Activated naive CD8-positive, alpha-beta T cell treated with anti-CD3 and anti-CD28 coated beads, Interleukin-2, amount 10 ng/mL, durations not matched to agents 7 days and 5 days (primary cell): ENCODE measurements around the gene EPO. TPM values are rescaled to one million over a fixed set of nuclear protein-coding genes. Genes with fewer than 3 reads are reported as not detected.

ENCODE experiments used
- ATAC-seq: fragments of 150-1000 bp; cut with Tn5 transposase; one replicate; pipeline ENCODE4 v1.10.0; 2021; ENCODE audit warnings: low read depth, moderate library complexity
- POLR2A ChIA-PET: fragments of 350-600 bp; sonication (Branson Sonifier 250); formaldehyde crosslinking; loops from one replicate; lab custom pipeline; 2021; ENCODE audit warnings: antibody characterized with exemption; lab: Charles Lee
- DNase-seq: peaks from one replicate; pipeline ENCODE4 v3.0.0; 2021
- H3K27ac Mint-ChIP-seq: one replicate; pipeline ENCODE4 v1.8.0; 2022; ENCODE audit warnings: mild to moderate bottlenecking, mixed read lengths
- H3K27me3 Mint-ChIP-seq: one replicate; pipeline ENCODE4 v1.8.0; 2022; ENCODE audit warnings: mild to moderate bottlenecking, moderate library complexity, mixed read lengths
- H3K36me3 Mint-ChIP-seq: one replicate; pipeline ENCODE4 v1.8.0; 2021; ENCODE audit warnings: mild to moderate bottlenecking, mixed read lengths
- H3K4me1 Mint-ChIP-seq: one replicate; pipeline ENCODE4 v1.8.0; 2021; ENCODE audit warnings: mixed read lengths
- H3K4me3 Mint-ChIP-seq: one replicate; pipeline ENCODE4 v1.8.0; 2022; ENCODE audit warnings: mild to moderate bottlenecking, moderate library complexity, mixed read lengths
- H3K9me3 Mint-ChIP-seq: one replicate; pipeline ENCODE4 v1.8.0; 2021; ENCODE audit warnings: mixed read lengths
- total RNA-seq, 2 experiments: library from RNA; stranded (reverse); gene quantifications; one replicate each; pipeline ENCODE4 v1.2.3, GENCODE V29; 2021

The EPO gene
- total RNA-seq: under 1 TPM in 1 of 2 experiments, not detected in 1; 0.22 TPM

DNA sequence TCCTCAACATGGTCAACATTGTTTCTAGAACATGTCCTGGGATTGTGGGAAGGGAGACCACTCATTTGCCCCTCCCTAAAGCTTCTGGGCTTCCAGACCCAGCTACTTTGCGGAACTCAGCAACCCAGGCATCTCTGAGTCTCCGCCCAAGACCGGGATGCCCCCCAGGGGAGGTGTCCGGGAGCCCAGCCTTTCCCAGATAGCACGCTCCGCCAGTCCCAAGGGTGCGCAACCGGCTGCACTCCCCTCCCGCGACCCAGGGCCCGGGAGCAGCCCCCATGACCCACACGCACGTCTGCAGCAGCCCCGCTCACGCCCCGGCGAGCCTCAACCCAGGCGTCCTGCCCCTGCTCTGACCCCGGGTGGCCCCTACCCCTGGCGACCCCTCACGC, at the start of gene EPO:
Gene EPO, plus strand, starts transcription at position 190 of the 392 bp plus-strand sequence. CDS start 513 bp downstream, outside the sequence.
- Mint-ChIP-seq H3K36me3 (no peaks in the 10 kb centered on the region), H3K4me3 (no peak within 1 kb of the TSS), H3K9me3 (peaks cover 1% of the 10 kb centered on the region), H3K27me3 (peaks cover 53% of the 10 kb centered on the region), H3K27ac (no peak within 1 kb of the TSS), H3K4me1 (peaks cover 8% of the 10 kb centered on the region)
- ATAC-seq (no peak), DNase-seq (no peak)
- POLR2A ChIA-PET: no interaction called here

DNA sequence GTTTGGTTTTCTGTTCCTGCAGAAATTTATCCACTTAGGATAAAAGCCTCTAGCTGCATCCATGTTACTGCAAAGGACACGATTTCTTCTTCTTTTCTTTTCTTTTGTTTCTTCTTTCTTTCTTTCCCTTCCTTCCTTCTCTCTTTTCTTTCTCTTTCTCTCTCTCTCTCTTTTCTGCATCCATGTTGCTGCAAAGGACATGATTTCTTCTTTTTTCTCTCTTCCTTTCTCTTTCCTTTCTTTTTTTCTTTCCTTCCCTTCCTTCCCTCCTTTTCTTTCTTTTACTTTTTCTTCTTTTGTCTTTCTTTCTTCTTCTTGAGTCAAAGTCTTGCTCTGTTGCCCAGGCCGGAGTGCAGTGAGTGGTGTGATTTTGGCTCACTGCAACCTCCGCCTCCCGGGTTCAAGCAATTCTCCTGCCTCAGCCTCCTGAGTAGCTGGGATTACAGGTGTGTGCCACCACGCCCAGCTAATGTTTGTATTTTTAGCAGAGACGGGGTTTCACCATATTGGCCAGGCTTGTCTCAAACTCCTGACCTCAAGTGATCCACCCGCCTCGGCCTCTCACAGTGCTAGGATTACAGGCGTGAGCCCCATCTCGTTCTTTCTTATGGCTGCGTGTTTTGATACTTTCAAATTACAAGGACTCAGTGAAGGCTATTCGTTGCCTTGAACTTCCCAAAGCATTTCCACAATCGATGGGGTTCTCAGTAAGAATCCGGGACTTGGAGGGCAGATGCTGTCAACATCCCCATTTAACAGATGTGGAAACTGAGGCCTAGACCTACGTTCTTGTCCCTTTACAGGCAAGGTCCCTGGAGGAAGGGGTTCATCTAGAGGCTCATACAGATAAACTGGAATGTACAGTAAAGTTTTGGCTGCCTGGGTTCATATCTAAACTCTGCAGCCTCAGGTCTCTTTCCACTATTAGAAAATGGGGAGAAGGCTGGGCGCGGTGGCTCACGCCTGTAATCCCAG, 48.6 kb upstream of the EPO start:
- POLR2A ChIA-PET: interaction anchor here (1.6 kb wide), 2 partner anchors 37 to 39 kb away, joined by 13 read pairs; no protein-coding TSS in a partner anchor
- ATAC-seq (no peak), DNase-seq (no peak)
- Mint-ChIP-seq H3K27ac (no peak overlapping the region), H3K4me1 (peaks cover 13% of the 10 kb centered on the region), H3K36me3 (peaks cover 7% of the 10 kb centered on the region), H3K27me3 (peaks cover 11% of the 10 kb centered on the region), H3K4me3 (no peak overlapping the region), H3K9me3 (no peaks in the 10 kb centered on the region)

DNA sequence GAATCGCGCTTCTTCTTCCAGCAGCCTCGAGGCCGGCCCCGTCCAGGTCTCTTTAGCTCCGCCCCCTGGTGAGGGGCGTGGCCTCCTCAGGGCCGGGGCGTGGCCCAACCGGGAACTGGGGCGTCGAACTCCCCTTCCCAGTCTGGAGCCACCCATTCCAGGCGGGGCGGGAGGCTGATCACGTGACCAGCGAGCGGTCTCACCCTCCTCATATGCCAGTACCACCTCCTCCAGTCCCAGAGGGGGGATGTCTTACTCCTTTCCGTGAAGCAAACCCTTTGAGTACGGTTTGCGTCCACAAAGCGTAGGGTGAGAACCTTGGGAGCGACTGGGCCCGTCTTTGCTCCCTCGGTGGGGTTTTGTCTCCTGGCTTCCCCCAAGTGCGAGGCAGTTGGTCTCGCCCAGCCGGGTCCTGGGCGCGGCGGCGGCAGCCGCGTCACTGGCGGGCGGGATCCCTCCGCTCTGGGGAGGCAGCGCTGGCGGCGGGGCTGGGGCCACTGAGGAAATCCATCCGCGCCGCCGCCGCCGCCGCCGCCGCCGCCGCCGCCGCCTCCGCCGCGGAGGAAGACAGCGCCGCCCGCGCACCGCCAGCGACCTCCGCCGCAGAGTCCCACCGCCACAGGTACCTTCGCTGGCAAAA, 46.8 kb upstream of the EPO start, which contains the start of gene GNB2:
Gene GNB2, plus strand, starts transcription at position 439 of the 640 bp plus-strand sequence. CDS start 2,526 bp downstream, outside the sequence.
- H3K9me3 Mint-ChIP-seq: no peaks in the 10 kb centered on the region
- POLR2A ChIA-PET: interaction anchor here (0.7 to 1.6 kb wide), 10 partner anchors 10 to 573 kb away, joined by 3 to 13 read pairs (median 6); partner anchors contain the start of genes GIGYF1, MEPCE, MOSPD3 and POP7
- peak within 1 kb of the TSS; percentile 95 for H3K27ac Mint-ChIP-seq
- H3K4me1 Mint-ChIP-seq: peaks cover 16% of the 10 kb centered on the region
- DNase-seq: peak; percentile 100
- H3K27me3 Mint-ChIP-seq: peaks cover 7% of the 10 kb centered on the region
- peak; percentile 64 for ATAC-seq
- H3K36me3 Mint-ChIP-seq: peaks cover 14% of the 10 kb centered on the region
- H3K4me3 Mint-ChIP-seq: peak within 1 kb of the TSS; percentile 98

DNA sequence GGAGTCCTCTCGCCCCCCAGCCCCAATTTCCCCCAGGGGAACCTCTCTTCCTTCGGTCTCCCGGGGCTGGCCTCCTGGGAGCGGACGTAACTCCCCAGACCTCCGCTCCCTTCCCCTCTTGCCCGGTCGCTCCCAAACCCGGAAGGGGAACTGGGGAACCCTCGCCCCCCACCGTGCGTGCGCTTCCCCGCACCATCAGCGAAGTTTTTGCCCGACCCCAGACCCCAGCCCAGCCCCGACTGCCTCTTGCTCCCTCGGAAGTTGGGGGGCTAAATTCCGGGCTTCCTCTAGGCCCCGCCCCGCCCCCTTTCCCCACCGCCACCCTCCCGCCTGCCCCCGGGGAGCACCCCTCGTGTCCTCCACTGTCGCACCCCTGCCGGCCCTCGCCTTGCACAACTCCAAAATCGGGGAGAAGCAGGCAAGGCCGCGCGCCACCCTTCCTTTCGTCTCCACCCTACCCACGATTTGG, 46.3 kb upstream of the EPO start:
- peaks cover 16% of the 10 kb centered on the region for H3K36me3 Mint-ChIP-seq
- no peaks in the 10 kb centered on the region for H3K9me3 Mint-ChIP-seq
- POLR2A ChIA-PET: interaction anchor here (1.5 to 5.2 kb wide), 4 partner anchors 32 to 89 kb away, joined by 7 to 41 read pairs (median 10); partner anchors contain the start of genes FBXO24, LRCH4 and POP7
- ATAC-seq: no peak
- H3K4me1 Mint-ChIP-seq: peaks cover 16% of the 10 kb centered on the region
- no peak for DNase-seq
- peak overlapping the region; percentile 95 for H3K27ac Mint-ChIP-seq
- H3K4me3 Mint-ChIP-seq: peak overlapping the region; percentile 98
- peaks cover 7% of the 10 kb centered on the region for H3K27me3 Mint-ChIP-seq

DNA sequence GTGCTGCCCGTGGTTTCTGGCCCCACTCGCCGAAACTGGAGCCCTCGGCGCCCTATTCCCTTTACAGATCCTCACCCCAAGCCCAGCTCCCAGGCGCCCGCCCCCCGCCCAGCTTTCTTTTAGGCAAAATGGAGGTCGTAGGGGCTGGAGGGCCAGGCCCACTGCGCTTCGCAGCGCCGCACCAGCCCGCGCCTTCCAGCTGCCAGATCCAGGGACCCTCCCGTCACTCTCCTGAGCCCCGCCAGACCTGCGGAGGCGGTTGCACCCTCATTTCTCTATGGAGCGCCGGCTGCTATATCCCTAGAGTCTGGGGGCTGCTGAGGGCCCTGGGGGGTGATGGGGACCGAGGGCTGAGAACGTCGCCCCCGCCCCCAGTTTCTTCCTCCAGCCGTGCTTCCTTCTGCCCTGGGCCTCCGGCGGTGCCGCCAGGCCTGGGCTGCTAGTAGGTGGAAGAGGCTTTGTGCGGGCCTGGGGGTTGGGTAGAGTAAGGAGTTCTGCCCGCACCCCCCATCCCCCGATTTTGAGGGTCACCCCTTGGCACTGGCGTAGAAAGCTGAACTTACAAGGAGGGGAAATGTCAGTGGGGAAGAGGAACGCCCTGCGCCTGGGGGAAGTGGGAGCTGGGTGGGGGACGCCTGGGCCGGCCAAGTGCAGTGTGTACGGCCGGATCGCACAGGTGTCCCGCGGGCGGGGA, 45.7 kb upstream of the EPO start:
- H3K9me3 Mint-ChIP-seq: no peaks in the 10 kb centered on the region
- H3K36me3 Mint-ChIP-seq: peaks cover 18% of the 10 kb centered on the region
- ATAC-seq (no peak), DNase-seq (peak; percentile 65)
- H3K4me1 Mint-ChIP-seq: peaks cover 18% of the 10 kb centered on the region
- H3K27ac Mint-ChIP-seq: peak overlapping the region; percentile 95
- H3K4me3 Mint-ChIP-seq: peak overlapping the region; percentile 98
- peaks cover 5% of the 10 kb centered on the region for H3K27me3 Mint-ChIP-seq
- POLR2A ChIA-PET: interaction anchor here (0.7 to 5.2 kb wide), 8 partner anchors 10 to 239 kb away, joined by 3 to 41 read pairs (median 10); partner anchors contain the start of genes FBXO24, GIGYF1, LRCH4 and POP7

DNA sequence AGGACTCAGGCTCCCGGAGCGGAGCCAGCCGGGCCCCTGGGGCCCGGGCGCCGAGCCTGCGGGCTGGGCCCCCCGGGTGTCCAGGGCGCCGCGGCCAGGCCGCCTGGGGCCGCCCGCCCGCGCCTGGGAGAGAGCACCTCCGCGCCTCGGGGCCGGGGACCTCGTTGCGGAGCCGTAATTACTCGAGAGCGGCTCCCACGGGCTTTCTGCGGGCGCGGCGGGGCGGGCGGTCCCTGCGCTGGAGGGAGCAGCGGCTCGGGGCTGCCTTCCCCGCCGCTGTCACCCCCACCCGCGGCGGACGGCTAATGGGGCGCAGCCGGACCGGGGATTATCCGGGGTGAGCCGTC, 45.2 kb upstream of the EPO start:
- DNase-seq: no peak
- Mint-ChIP-seq H3K4me1 (peaks cover 18% of the 10 kb centered on the region), H3K36me3 (peaks cover 18% of the 10 kb centered on the region), H3K4me3 (peak overlapping the region; percentile 98), H3K27me3 (peaks cover 5% of the 10 kb centered on the region), H3K27ac (peak overlapping the region; percentile 95), H3K9me3 (no peaks in the 10 kb centered on the region)
- POLR2A ChIA-PET: interaction anchor here (0.7 to 5.2 kb wide), 9 partner anchors 10 to 239 kb away, joined by 3 to 41 read pairs (median 9); partner anchors contain the start of genes FBXO24, GIGYF1, LRCH4 and MOSPD3
- ATAC-seq: no peak

DNA sequence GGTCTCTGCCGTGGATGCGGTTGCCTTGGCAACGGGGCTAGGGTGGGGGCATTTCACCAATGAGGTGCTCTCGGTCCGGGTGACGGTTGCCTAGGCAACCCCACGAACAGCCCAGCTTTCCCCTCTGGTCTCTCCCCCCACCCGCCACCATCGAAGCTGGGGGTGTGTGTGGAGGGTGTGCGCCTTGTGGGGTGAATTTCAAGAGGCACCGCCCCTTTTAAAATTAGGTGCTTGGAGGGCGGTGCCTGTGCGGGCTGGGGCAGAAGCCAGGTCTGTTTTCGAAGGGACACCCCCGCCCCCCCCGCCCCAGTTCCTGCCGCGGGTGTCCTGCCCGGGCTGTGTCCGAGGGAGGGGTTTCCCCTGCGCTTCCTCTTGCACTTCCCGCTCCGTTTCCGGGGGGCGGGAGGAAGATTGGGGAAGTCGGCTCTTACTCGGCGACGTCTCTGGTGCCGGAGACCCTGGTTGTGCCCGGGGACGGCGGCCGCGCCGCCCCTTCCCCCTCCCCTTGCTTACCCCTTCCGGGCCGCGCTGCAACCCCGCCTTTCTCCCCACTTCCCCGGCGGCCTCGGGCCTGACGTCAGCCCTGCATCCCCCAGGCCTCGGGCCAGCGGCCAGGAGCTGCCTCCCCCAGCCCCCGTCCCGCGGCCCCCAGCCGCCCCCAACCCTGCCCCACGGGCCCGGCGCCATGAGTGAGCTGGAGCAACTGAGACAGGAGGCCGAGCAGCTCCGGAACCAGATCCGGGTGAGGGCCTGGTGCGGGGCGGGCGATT, 44.5 kb upstream of the EPO start:
- peak overlapping the region; percentile 87 for H3K4me3 Mint-ChIP-seq
- peaks cover 18% of the 10 kb centered on the region for H3K36me3 Mint-ChIP-seq
- DNase-seq (peak; percentile 84), ATAC-seq (peak; percentile 56)
- H3K27me3 Mint-ChIP-seq: peaks cover 5% of the 10 kb centered on the region
- POLR2A ChIA-PET: interaction anchor here (0.7 to 5.2 kb wide), 7 partner anchors 9 to 1652 kb away, joined by 3 to 41 read pairs (median 10); partner anchors contain the start of genes FBXO24, GIGYF1, LRCH4 and MOSPD3
- peak overlapping the region; percentile 86 for H3K27ac Mint-ChIP-seq
- H3K4me1 Mint-ChIP-seq: peaks cover 18% of the 10 kb centered on the region
- no peaks in the 10 kb centered on the region for H3K9me3 Mint-ChIP-seq

DNA sequence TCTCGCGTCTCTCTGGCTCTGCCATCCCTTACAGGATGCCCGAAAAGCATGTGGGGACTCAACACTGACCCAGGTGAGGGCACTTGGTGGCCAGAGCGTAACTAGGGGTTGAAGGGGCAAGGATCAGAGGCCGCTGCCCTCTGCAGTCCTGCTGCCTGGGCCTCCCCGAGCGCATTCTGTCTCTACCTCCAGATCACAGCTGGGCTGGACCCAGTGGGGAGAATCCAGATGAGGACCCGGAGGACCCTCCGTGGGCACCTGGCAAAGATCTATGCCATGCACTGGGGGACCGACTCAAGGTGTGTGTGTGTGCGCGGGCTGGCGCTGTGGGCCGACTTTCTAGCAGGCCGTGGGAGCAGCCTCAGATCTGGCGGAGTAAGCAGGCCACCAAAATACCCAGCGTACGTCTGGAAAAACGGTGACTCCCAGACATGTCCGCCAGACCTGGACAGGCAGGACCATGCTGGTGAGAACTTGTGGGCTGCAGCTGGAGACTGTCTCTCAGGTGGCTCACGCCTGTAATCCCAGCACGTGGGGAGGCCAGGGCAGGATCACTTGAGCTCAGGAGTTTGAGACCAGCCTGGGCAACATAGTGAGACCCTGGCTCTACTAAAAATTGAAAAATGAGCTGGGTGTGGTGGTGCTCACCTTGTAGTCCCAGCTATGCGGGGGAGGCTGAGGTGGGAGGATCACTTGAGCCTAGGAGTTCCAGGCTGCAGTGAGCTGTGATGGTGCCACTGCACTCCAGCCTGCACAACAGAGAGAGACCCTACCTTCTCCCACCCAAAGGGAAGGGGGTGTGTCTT, 43.6 kb upstream of the EPO start:
- Mint-ChIP-seq H3K9me3 (no peaks in the 10 kb centered on the region), H3K4me3 (peak overlapping the region; percentile 87), H3K27me3 (peaks cover under 1% of the 10 kb centered on the region), H3K27ac (peak overlapping the region; percentile 86), H3K36me3 (peaks cover 18% of the 10 kb centered on the region), H3K4me1 (peaks cover 15% of the 10 kb centered on the region)
- POLR2A ChIA-PET: interaction anchor here (0.9 to 5.2 kb wide), 6 partner anchors 8 to 91 kb away, joined by 3 to 41 read pairs (median 12); partner anchors contain the start of genes FBXO24, GIGYF1, LRCH4 and MOSPD3
- DNase-seq (peak; percentile 38), ATAC-seq (no peak)

DNA sequence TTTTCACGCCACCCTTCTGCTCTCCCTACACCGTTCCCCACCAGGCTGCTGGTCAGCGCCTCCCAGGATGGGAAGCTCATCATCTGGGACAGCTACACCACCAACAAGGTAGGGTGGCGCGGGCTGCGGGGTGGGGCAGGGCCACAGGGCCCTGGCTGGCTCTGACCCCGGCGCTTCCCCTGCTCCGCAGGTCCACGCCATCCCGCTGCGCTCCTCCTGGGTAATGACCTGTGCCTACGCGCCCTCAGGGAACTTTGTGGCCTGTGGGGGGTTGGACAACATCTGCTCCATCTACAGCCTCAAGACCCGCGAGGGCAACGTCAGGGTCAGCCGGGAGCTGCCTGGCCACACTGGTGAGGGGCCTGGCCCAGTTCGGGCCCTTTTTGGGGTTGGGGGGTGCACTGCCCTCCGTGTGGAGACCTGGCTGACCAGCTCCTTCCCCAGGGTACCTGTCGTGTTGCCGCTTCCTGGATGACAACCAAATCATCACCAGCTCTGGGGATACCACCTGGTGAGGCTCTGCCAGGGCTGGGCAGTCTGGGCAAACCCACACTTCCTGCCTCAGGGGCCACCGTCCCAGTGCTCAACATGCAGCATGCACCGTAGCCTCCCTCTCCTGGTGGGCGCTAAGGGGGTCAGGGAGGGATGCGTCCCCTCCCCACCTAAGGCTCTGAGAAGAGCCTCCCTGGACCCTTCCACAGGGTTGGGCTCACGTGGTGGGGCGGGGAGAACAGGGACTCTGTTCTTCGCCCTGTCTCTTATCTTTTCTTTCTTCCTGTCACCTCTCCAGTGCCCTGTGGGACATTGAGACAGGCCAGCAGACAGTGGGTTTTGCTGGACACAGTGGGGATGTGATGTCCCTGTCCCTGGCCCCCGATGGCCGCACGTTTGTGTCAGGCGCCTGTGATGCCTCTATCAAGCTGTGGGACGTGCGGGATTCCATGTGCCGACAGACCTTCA, 42.7 kb upstream of the EPO start:
- POLR2A ChIA-PET: interaction anchor here (0.9 to 5.2 kb wide), 5 partner anchors 7 to 92 kb away, joined by 3 to 41 read pairs (median 14); partner anchors contain the start of genes FBXO24, GIGYF1, LRCH4 and MOSPD3
- Mint-ChIP-seq H3K4me1 (peaks cover 13% of the 10 kb centered on the region), H3K4me3 (no peak overlapping the region), H3K27ac (peak overlapping the region; percentile 79), H3K36me3 (peaks cover 18% of the 10 kb centered on the region), H3K9me3 (no peaks in the 10 kb centered on the region), H3K27me3 (no peaks in the 10 kb centered on the region)
- ATAC-seq: no peak
- peak; percentile 32 for DNase-seq

DNA sequence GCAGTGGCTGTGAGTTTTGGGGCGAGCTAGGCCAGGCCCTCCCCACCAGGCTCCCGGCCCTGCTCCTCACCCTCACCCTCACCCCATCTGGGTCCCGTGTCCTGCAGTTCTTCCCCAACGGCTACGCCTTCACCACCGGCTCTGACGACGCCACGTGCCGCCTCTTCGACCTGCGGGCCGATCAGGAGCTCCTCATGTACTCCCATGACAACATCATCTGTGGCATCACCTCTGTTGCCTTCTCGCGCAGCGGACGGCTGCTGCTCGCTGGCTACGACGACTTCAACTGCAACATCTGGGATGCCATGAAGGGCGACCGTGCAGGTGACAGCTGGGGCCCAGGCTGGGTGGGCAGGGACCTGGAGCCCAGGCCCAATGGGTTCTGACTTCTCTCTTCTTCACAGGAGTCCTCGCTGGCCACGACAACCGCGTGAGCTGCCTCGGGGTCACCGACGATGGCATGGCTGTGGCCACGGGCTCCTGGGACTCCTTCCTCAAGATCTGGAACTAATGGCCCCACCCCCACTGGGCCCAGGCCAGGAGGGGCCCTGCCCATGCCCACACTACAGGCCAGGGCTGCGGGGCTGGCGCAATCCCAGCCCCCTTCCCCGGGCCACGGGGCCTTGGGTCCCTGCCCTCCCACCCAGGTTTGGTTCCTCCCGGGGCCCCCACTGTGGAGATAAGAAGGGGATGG, 41.8 kb upstream of the EPO start:
- H3K27ac Mint-ChIP-seq: peak overlapping the region; percentile 79
- H3K27me3 Mint-ChIP-seq: no peaks in the 10 kb centered on the region
- H3K9me3 Mint-ChIP-seq: no peaks in the 10 kb centered on the region
- POLR2A ChIA-PET: interaction anchor here (1.4 to 5.2 kb wide), 2 partner anchors 66 to 93 kb away, joined by 3 to 41 read pairs; partner anchors contain the start of genes FBXO24, LRCH4 and MOSPD3
- peaks cover 10% of the 10 kb centered on the region for H3K4me1 Mint-ChIP-seq
- peaks cover 21% of the 10 kb centered on the region for H3K36me3 Mint-ChIP-seq
- no peak overlapping the region for H3K4me3 Mint-ChIP-seq
- ATAC-seq (no peak), DNase-seq (peak; percentile 31)
